Esophagus (tissue), 2 donors: ENCODE measurements around the gene NEDD9. TPM values are rescaled to one million over a fixed set of nuclear protein-coding genes. Genes with fewer than 3 reads are reported as not detected.

ENCODE experiments used
- H3K27ac ChIP-seq, 2 donors: one replicate each; pipeline ENCODE4 v1.5.1; 2013; ENCODE audit warnings: low read depth in 2 of 2, mild to moderate bottlenecking in 2 of 2, inconsistent platforms in 1 of 2, low read length in 1 of 2, moderate library complexity in 1 of 2
- H3K27me3 ChIP-seq, 2 donors: one replicate each; pipeline ENCODE4 v1.6.1; 2013; ENCODE audit warnings: low read length in 2 of 2, control low read depth in 1 of 2, mild to moderate bottlenecking in 1 of 2; ENCODE audit not compliant: insufficient read depth in 2 of 2, control insufficient read depth in 1 of 2
- H3K36me3 ChIP-seq, 2 donors: one replicate each; pipeline ENCODE4 v1.6.1; 2013; ENCODE audit warnings: low read length in 1 of 2; ENCODE audit not compliant: control insufficient read depth in 2 of 2, insufficient read depth in 2 of 2
- H3K4me1 ChIP-seq, 2 donors: one replicate each; pipeline ENCODE4 v1.6.1; 2013; ENCODE audit warnings: low read length in 1 of 2; ENCODE audit not compliant: control insufficient read depth in 2 of 2, insufficient read depth in 2 of 2
- H3K4me3 ChIP-seq, 2 donors: one replicate each; pipeline ENCODE4 v1.5.1; 2013; ENCODE audit warnings: low read length in 2 of 2, mild to moderate bottlenecking in 2 of 2, low read depth in 1 of 2, moderate library complexity in 1 of 2
- H3K9me3 ChIP-seq, 2 donors: one replicate each; pipeline ENCODE4 v1.6.1; 2013; ENCODE audit warnings: mild to moderate bottlenecking in 2 of 2, low read depth in 1 of 2, low read length in 1 of 2, moderate library complexity in 1 of 2; ENCODE audit not compliant: control insufficient read depth in 2 of 2, insufficient read depth in 1 of 2
- WGBS, 2 donors: extraction: QIAGEN DNeasy Blood & Tissue Kit; methylation state at CpG; one replicate each; pipeline ENCODE4 v1.1.7; 2013; 5-methylcytosine and 5-hydroxymethylcytosine counted together
- polyA plus RNA-seq, 2 donors: library from polyadenylated mRNA; stranded (reverse); fragments of 200-250 nt; gene quantifications; one replicate each; pipeline ENCODE4 v1.2.3, GENCODE V29; 2013
- donor health status: healthy with polysubstance abuse.
- donor health status: Bipolar disorder and iron deficiency.

NEDD9 gene
- polyA plus RNA-seq, 2 donors = 1.6 to 2.1 TPM

GRCh38 chr6:11246722-11247121 lies 14.3 kb upstream of the NEDD9 start:
- Histone ChIP-seq H3K27ac (no peak overlapping the region), H3K27me3 (no peaks in the 10 kb centered on the region), H3K4me3 (no peak overlapping the region), H3K4me1 (peaks cover 3 to 4% of the 10 kb centered on the region in 2 donors), H3K9me3 (no peaks in the 10 kb centered on the region), H3K36me3 (no peaks in the 10 kb centered on the region)
- 81 to 86% methylated on average over 6 of the region's 6 CpGs for WGBS, 2 donors

- Histone ChIP-seq H3K27me3 (no peaks in the 10 kb centered on the region), H3K36me3 (no peaks in the 10 kb centered on the region), H3K27ac (no peak overlapping the region), H3K4me1 (no peaks in the 10 kb centered on the region), H3K9me3 (no peaks in the 10 kb centered on the region), H3K4me3 (no peak overlapping the region)
- 56 to 62% methylated on average over 9 of the region's 9 CpGs for WGBS, 2 donors
Measured at GRCh38 chr6:11245381-11246256, 13.2 kb upstream of the NEDD9 start.

- Histone ChIP-seq H3K36me3 (no peaks in the 10 kb centered on the region), H3K4me3 (no peak overlapping the region), H3K4me1 (no peaks in the 10 kb centered on the region), H3K27me3 (no peaks in the 10 kb centered on the region), H3K27ac (no peak overlapping the region), H3K9me3 (no peaks in the 10 kb centered on the region)
- 55 to 71% methylated on average over 2 of the region's 2 CpGs for WGBS, 2 donors
Measured at GRCh38 chr6:11244387-11245126, 12.1 kb upstream of the NEDD9 start.

- Histone ChIP-seq H3K27ac (no peak overlapping the region), H3K27me3 (no peaks in the 10 kb centered on the region), H3K36me3 (no peaks in the 10 kb centered on the region), H3K4me3 (no peak overlapping the region), H3K9me3 (no peaks in the 10 kb centered on the region), H3K4me1 (no peaks in the 10 kb centered on the region)
- 74 to 86% methylated on average over 1 of the region's 1 CpG for WGBS, 2 donors
Measured at GRCh38 chr6:11243861-11244260, 11.4 kb upstream of the NEDD9 start.

GRCh38 chr6:11242711-11243110 lies 10.2 kb upstream of the NEDD9 start:
- Histone ChIP-seq H3K27ac (no peak overlapping the region), H3K9me3 (no peaks in the 10 kb centered on the region), H3K36me3 (no peaks in the 10 kb centered on the region), H3K27me3 (no peaks in the 10 kb centered on the region), H3K4me3 (no peak overlapping the region), H3K4me1 (no peaks in the 10 kb centered on the region)

GRCh38 chr6:11241793-11242201 lies 9.3 kb upstream of the NEDD9 start:
- WGBS, 2 donors = 56 to 68% methylated on average over 17 of the region's 17 CpGs
- Histone ChIP-seq H3K27me3 (no peaks in the 10 kb centered on the region), H3K4me1 (peaks cover 0 to under 1% of the 10 kb centered on the region in 2 donors), H3K4me3 (no peak overlapping the region), H3K27ac (no peak overlapping the region), H3K9me3 (no peaks in the 10 kb centered on the region), H3K36me3 (no peaks in the 10 kb centered on the region)

- H3K4me3 ChIP-seq = no peak overlapping the region
- no peaks in the 10 kb centered on the region for H3K9me3 ChIP-seq
- WGBS, 2 donors = 86 to 92% methylated on average over 11 of the region's 11 CpGs
- peaks cover 0 to 3% of the 10 kb centered on the region in 2 donors for H3K4me1 ChIP-seq
- H3K27me3 ChIP-seq = no peaks in the 10 kb centered on the region
- no peaks in the 10 kb centered on the region for H3K36me3 ChIP-seq
- H3K27ac ChIP-seq = no peak overlapping the region
Measured at GRCh38 chr6:11241154-11241792, 8.8 kb upstream of the NEDD9 start.

- 95 to 96% methylated on average over 4 of the region's 4 CpGs for WGBS, 2 donors
- Histone ChIP-seq H3K4me1 (peaks cover 0 to 3% of the 10 kb centered on the region in 2 donors), H3K4me3 (no peak overlapping the region), H3K27me3 (no peaks in the 10 kb centered on the region), H3K9me3 (no peaks in the 10 kb centered on the region), H3K36me3 (no peaks in the 10 kb centered on the region), H3K27ac (no peak overlapping the region)
Measured at GRCh38 chr6:11237956-11238355, 5.5 kb upstream of the NEDD9 start.

GRCh38 chr6:11237428-11237827 lies 5.0 kb upstream of the NEDD9 start:
- peaks cover 0 to 3% of the 10 kb centered on the region in 2 donors for H3K4me1 ChIP-seq
- 93 to 95% methylated on average over 4 of the region's 4 CpGs for WGBS, 2 donors
- no peaks in the 10 kb centered on the region for H3K9me3 ChIP-seq
- no peak overlapping the region for H3K4me3 ChIP-seq
- no peaks in the 10 kb centered on the region for H3K36me3 ChIP-seq
- H3K27me3 ChIP-seq = no peaks in the 10 kb centered on the region
- H3K27ac ChIP-seq = no peak overlapping the region
